WERI-Rb-1 (cell line): ENCODE results near the gene TTC8.
A peak's percentile ranks its signal among the peaks of the same experiment; 100 is the strongest.
"Not testable (repeated sequence)": the region's sequence is repeated elsewhere in the genome, so short reads cannot be mapped to it uniquely, and the experiment has no call there.

Experiments
- DNase-seq: peaks from one replicate; pipeline ENCODE4 v3.0.0-alpha.2; 2020
- H3K27ac ChIP-seq: fragments of 250-450 bp; sonication (Bioruptor Pico); 2 replicates; pipeline ENCODE4 v1.5.1; 2020; ENCODE audit warnings: mild to moderate bottlenecking, moderate library complexity
- H3K27me3 ChIP-seq: fragments of 250-450 bp; sonication (Bioruptor Pico); 2 replicates; pipeline ENCODE4 v1.5.1; 2021; ENCODE audit warnings: mild to moderate bottlenecking, low read depth, moderate library complexity; ENCODE audit not compliant: insufficient read depth, severe bottlenecking
- H3K36me3 ChIP-seq: fragments of 250-450 bp; sonication (Bioruptor Pico); 2 replicates; pipeline ENCODE4 v1.5.1; 2020; ENCODE audit warnings: mild to moderate bottlenecking, moderate library complexity
- H3K4me3 ChIP-seq: 2 replicates; pipeline ENCODE4 v1.5.1; 2011; ENCODE audit warnings: low read depth, mild to moderate bottlenecking, control low read depth, low read length
- H3K9me3 ChIP-seq: fragments of 250-450 bp; sonication (Bioruptor Pico); 2 replicates; pipeline ENCODE4 v1.5.1; 2021; ENCODE audit warnings: mild to moderate bottlenecking, moderate library complexity; ENCODE audit not compliant: severe bottlenecking
- CTCF ChIP-seq: IDR thresholded peaks from 2 replicates; pipeline ENCODE4 v1.5.1; 2011; ENCODE audit warnings: low read depth, mild to moderate bottlenecking, control low read depth, inconsistent platforms, low read length

The TTC8 gene

GRCh38 chr14:88857861-88858260 is 33.4 kb downstream of the TTC8 start:
- Histone ChIP-seq H3K36me3 (peaks cover 35% of the 10 kb centered on the region), H3K27ac (peak overlapping the region; percentile 76)
- not testable (repeated sequence) for DNase-seq, H3K9me3 ChIP-seq, H3K27me3 ChIP-seq, H3K4me3 ChIP-seq
- peak; percentile 22; the same call in 1 of the 2 replicates for TF ChIP-seq CTCF

GRCh38 chr14:88859118-88859517 is 34.7 kb downstream of the TTC8 start:
- H3K4me3 ChIP-seq, H3K9me3 ChIP-seq: not testable (repeated sequence)

GRCh38 chr14:88863167-88863566 is 38.7 kb downstream of the TTC8 start:
- Histone ChIP-seq H3K9me3 (no peaks in the 10 kb centered on the region), H3K27me3 (no peaks in the 10 kb centered on the region), H3K4me3 (no peak overlapping the region), H3K27ac (no peak overlapping the region), H3K36me3 (peaks cover 21% of the 10 kb centered on the region)
- no peak for DNase-seq
- TF ChIP-seq CTCF: no peak

More at GRCh38 chr14:88859118-88859517, 34.7 kb downstream of the TTC8 start:
- H3K27me3 ChIP-seq, H3K27ac ChIP-seq, DNase-seq: not testable (repeated sequence)
- H3K36me3 ChIP-seq: peaks cover 26% of the 10 kb centered on the region

- no peak for TF ChIP-seq CTCF
- H3K27me3 ChIP-seq: no peaks in the 10 kb centered on the region
- no peak for DNase-seq
- no peaks in the 10 kb centered on the region for H3K9me3 ChIP-seq
- no peak overlapping the region for H3K27ac ChIP-seq
- H3K4me3 ChIP-seq: no peak overlapping the region
- H3K36me3 ChIP-seq: peaks cover 15% of the 10 kb centered on the region
Observed at GRCh38 chr14:88864198-88864597, 39.7 kb downstream of the TTC8 start.

GRCh38 chr14:88866305-88866704 is 41.9 kb downstream of the TTC8 start:
- Histone ChIP-seq H3K27ac (no peak overlapping the region), H3K36me3 (peaks cover 15% of the 10 kb centered on the region), H3K27me3 (no peaks in the 10 kb centered on the region), H3K9me3 (no peaks in the 10 kb centered on the region), H3K4me3 (no peak overlapping the region)
- DNase-seq: no peak
- TF ChIP-seq CTCF: no peak

- TF ChIP-seq CTCF: peak; percentile 38
- Histone ChIP-seq H3K36me3 (peaks cover 28% of the 10 kb centered on the region), H3K27ac (no peak overlapping the region), H3K27me3 (no peaks in the 10 kb centered on the region), H3K4me3 (no peak overlapping the region), H3K9me3 (no peaks in the 10 kb centered on the region)
- DNase-seq: no peak
Observed at GRCh38 chr14:88868558-88869159, 44.2 kb downstream of the TTC8 start.
